ENCODE results near the gene FSCN2. TPM values are rescaled to one million over a fixed set of nuclear protein-coding genes. Genes with fewer than 3 reads are reported as not detected.

The FSCN2 gene
- total and polyA plus RNA-seq, 10 of the 15 experiments (the other 5 are each of a cell fraction or from before 2014, with no cell fraction given), result 0.12 to 2.1 (median 0.65) TPM; not detected in 3

GRCh38 chr17:81578561-81579225 lies 50.5 kb downstream of the FSCN2 start:
- Histone ChIP-seq H3K4me2 (ENCODE audit: control insufficient read depth, insufficient read depth) (no peak overlapping the region), H3K27me3 (replicated peaks in 1 of 2; ENCODE audit: control insufficient read depth in 2 of 2, insufficient read depth in 2 of 2, low read length in 1 of 2) (no peaks in the 10 kb centered on the region), H4K20me1 (ENCODE audit: control insufficient read depth, insufficient read depth) (no peaks in the 10 kb centered on the region), H2AFZ (ENCODE audit: control insufficient read depth, low read depth, low read length) (no peak overlapping the region), H3K9ac (ENCODE audit: control insufficient read depth, insufficient read depth, low read length) (no peak overlapping the region), H3K9me3 (replicated peaks; ENCODE audit: control insufficient read depth, insufficient read depth, low read length) (no peaks in the 10 kb centered on the region), H3K79me2 (ENCODE audit: control insufficient read depth, insufficient read depth, low read length) (no peaks in the 10 kb centered on the region), H3K4me1 (ENCODE audit: control insufficient read depth, insufficient read depth, low read length) (no peaks in the 10 kb centered on the region), H3K36me3 (ENCODE audit: control insufficient read depth in 2 of 2, insufficient read depth in 2 of 2, low read length in 1 of 2) (peaks cover 10 to 24% of the 10 kb centered on the region in 2 experiments), H3K27ac (ENCODE audit: control insufficient read depth, insufficient read depth) (no peak overlapping the region), H3K4me3 (no peak overlapping the region)
- no peak for DNase-seq (ENCODE audit: low read depth, low spot score)
- intact Hi-C loops (cut with micrococcal nuclease; ENCODE audit: unreplicated experiment) (no loop called here), in situ Hi-C loops (cut with MboI) (no loop called here)
- ChIA-PET CTCF (interaction anchor here (1.6 kb wide), 1 partner anchor 29 kb away, joined by 4 read pairs; no protein-coding TSS in a partner anchor), POLR2A (no interaction called here), SMC1A (ENCODE audit: uncharacterized antibody, unreplicated experiment) (interaction anchor here (0.8 to 1.1 kb wide), 2 partner anchors 19 to 22 kb away, joined by 3 read pairs; no protein-coding TSS in a partner anchor), RAD21 (ENCODE audit: unreplicated experiment) (no interaction called here)
- TF ChIP-seq E2F4 (IDR thresholded peaks at IDR 0.05; ENCODE audit: low read depth, low read length), result no peak
- no peak for TF ChIP-seq BHLHE40 (IDR thresholded peaks at IDR 0.05; ENCODE audit: borderline replicate concordance in 1 of 2, low read depth in 2 of 2, low read length in 1 of 2)
- TF ChIP-seq EP300 (IDR thresholded peaks at IDR 0.05; ENCODE audit: borderline replicate concordance in 1 of 2, control insufficient read depth in 1 of 2, low read depth in 2 of 2, low read length in 2 of 2), result no peak
- no peak for TF ChIP-seq SMAD5 (IDR thresholded peaks at IDR 0.05; ENCODE audit: low read depth)
- TF ChIP-seq ZNF592 (IDR thresholded peaks at IDR 0.05), result no peak
- no TSS peak for BruUV-seq (replicated peaks)
- ATAC-seq, result no peak
- 97% methylated on average over 6 of the region's 6 CpGs for WGBS (ENCODE audit: insufficient coverage, insufficient replicate concordance, low lambda C conversion rate, missing lambda C conversion rate)
- no peak for FAIRE-seq

Measured in GM12878 (cell line).